Central memory CD4-positive, alpha-beta T cell (primary cell): Measurements from ENCODE around the gene AMPD2.
"Not testable (repeated sequence)": the region's sequence is repeated elsewhere in the genome, so short reads cannot be mapped to it uniquely, and the experiment has no call there.

Experiments used
- DNase-seq: peaks from one replicate; pipeline ENCODE4 v3.0.0; 2022

The AMPD2 gene

DNA sequence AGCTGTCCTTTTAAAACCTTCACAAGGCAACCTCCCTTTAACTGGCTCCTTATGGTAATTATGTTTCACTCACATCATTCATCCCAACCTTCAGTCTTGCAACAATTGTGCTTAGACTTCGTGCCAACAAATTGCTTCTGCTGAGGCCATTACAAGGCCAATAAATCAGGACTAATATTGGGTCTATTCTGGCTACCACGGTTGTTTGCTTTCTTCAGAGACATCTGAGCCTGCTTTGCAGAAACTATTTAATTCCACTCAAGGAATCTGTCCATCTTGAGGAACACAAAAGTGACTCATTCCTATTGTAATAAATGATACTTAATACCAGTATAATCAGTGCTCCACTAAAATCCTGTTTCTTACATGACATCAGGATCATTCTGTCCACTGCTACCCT lies 33.7 kb downstream of the AMPD2 start:
- DNase-seq = no peak

- DNase-seq = no peak
Observed at GRCh38 chr1:109654519-109654918, 34.9 kb downstream of the AMPD2 start.

DNA sequence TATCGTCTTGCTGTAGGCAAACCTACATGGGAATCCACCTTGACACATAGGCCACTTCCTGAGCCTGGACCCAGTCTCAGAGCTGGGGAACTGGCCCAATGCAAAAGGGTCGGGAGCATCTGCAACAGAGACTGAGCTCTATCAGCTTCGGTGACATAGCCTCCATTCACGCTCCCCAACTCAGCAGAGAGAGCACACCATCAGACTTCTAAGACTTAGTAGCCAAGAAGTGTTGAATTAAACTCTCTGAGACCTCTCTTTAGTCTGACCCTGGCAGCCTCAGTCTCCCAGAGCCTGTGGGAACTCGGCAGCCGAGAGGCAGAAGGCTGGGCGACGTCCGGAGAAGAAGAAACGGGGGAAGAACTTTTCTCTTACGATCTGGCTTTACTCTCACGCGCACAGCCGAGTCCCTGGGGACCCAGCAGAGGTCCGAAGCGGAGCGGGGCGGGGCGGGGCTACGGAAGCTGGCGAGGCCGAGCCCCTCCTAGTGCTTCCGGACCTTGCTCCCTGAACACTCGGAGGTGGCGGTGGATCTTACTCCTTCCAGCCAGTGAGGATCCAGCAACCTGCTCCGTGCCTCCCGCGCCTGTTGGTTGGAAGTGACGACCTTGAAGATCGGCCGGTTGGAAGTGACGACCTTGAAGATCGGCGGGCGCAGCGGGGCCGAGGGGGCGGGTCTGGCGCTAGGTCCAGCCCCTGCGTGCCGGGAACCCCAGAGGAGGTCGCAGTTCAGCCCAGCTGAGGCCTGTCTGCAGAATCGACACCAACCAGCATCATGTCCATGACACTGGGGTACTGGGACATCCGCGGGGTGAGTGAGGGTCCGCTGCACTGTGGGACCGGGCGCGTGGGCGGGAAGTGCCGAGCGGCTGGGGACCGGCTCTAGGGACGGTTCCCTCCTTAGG lies 36.2 kb downstream of the AMPD2 start, which contains the start of gene GSTM4:
Gene GSTM4 (plus strand): TSS at position 485 of the 905 bp plus-strand sequence. CDS start 291 bp downstream, at position 776.
- peak; percentile 32 for DNase-seq

GRCh38 chr1:109657395-109657794 lies 37.8 kb downstream of the AMPD2 start:
- no peak for DNase-seq

- no peak for DNase-seq
Observed at GRCh38 chr1:109657970-109658369, 38.3 kb downstream of the AMPD2 start.

GRCh38 chr1:109658533-109659042 lies 39.0 kb downstream of the AMPD2 start:
- no peak for DNase-seq

DNA sequence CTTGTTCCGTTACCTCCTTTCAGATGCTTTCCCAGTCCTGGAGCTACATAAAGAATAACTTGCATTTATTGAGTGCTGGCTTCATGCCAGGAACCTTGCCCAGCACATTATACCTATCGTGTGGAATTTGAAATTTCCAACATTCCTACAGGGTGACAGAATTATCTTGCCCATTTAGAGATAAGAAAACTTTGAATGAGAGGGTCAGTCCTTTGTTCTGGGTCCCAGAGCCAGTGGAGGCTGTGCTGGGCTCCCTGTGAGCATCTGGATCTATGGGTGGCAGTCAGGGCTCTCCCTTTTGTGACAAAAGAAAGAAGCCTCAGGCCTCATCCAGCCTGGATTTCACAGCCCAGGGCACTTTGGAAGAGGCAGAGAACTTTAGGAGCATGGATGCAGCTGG lies 39.5 kb downstream of the AMPD2 start:
- DNase-seq = no peak

DNA sequence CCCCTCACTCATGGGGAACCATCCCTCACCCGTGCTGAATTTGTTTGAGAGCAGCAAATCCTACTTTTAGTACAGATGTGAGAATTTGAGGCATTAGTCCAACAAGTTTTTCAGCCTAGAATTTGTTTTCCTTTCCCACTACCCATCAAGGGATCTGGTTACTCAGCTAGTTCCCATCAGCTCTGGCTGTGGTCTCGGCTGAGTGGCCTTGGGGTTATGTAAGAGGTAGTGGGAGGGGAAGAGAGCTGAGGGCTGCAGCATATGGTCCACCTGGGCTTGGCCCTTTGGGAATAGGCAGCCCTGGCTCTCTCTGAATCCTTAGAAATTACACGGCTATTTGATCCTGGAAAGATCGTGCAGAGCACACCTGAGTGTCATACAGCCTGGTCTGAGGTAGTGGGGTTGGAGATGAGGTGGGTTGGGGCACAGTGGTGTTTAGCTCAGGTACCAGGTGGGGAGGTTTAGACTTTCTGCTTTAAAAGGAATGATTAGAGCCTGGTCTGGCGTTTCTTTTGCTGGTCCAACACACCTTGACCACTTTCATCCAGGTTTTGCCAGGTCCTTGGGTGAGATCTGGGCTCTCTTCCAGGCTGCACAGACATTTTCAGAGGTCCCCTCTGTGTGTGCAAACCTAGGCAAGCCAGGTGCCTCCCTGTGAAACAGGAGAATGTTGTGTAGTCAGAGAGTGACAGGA lies 40.5 kb downstream of the AMPD2 start:
- no peak for DNase-seq

DNA sequence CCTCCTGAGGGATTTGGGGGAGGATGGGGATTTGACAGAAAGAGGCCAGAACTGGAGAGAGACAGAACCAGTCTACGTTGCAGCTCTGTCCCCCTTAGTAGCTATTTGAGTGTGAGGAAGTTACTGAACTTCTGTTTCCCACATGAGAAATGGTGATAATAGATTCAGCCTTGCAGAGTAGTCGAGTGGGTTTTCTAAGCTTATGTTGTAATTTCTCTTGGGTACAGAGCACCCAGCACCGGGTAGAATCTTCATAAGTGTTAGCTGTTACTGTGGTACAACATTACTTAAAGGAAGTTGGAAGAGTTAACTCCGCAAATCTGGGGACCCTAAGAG lies 41.0 kb downstream of the AMPD2 start:
- not testable (repeated sequence) for DNase-seq

DNA sequence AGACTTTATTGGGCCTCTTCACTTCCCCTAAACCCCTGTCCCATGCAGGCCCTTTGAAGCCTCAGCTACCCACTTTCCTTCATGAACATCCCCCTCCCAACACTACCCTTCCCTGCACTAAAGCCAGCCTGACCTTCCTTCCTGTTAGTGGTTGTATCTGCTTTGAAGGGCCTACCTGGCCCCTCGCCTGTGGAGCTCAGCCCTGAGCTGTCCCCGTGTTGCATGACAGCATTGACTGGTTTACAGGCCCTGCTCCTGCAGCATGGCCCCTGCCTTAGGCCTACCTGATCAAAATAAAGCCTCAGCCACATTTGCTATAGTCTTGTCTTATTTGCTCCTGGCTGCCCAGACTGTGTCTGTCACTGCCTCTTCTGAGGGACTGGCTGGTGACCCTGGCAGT lies 41.8 kb downstream of the AMPD2 start:
- no peak for DNase-seq

GRCh38 chr1:109664671-109665070 lies 45.0 kb downstream of the AMPD2 start:
- no peak for DNase-seq

GRCh38 chr1:109667452-109668122 lies 48.0 kb downstream of the AMPD2 start, which contains the start of gene GSTM2:
Gene GSTM2 (plus strand): TSS chr1:109668057. CDS start chr1:109668116, 59 bp downstream.
- peak; percentile 66 for DNase-seq

DNA sequence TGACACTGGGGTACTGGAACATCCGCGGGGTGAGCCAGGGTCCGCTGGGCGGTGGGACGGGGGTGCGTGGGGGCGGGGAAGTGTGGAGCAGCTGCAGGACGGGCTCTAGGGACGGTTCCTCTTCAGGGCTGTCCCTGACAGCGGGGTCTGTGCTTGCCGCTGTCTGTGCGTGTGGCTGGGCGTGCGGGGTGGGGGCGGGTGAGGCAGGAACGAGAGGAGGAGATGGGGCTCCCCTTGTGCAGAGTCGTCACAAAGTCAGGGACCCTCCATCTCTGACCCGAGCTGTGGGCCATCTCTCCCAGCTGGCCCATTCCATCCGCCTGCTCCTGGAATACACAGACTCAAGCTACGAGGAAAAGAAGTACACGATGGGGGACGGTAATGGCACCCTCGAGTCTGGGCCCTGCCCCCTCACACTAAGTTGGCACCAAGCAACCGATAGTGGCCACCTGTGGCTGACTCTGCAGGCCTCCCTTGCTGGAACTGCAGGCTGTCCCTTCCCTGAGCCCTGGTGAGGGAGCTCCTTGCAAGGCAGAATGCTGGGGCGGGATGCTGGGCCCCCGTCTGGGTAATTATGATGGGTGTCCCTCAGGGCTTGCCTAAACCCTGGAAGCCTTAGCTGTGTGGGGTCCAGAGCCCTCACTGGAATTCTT lies 48.6 kb downstream of the AMPD2 start:
- DNase-seq = no peak

DNA sequence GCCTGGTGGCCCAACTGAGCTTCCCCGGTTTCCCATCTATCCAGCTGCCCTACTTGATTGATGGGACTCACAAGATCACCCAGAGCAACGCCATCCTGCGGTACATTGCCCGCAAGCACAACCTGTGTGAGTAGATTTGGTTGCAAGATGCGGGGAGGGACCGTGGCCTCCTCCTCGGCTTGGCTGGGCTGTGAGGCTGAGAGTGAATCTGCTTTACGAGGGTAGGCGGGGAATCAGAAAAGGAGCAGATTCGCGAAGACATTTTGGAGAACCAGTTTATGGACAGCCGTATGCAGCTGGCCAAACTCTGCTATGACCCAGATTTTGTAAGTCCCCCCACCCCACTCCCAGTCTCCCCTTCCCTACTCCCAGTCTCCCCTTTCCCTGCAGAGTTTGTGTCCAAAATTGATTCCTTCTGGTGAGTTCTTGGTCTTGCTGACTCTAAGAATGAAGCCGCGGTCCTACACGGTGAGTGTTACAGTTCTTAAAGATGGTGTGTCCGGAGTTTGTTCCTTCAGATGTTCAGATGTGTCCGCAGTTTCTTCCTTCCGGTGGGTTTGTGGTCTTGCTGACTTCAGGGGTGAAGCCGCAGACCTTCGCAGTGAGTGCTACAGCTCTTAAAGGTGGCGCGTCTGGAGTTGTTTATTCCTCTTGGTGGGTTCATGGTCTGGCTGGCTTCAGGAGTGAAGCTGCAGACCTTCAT lies 49.8 kb downstream of the AMPD2 start:
- no peak for DNase-seq

DNA sequence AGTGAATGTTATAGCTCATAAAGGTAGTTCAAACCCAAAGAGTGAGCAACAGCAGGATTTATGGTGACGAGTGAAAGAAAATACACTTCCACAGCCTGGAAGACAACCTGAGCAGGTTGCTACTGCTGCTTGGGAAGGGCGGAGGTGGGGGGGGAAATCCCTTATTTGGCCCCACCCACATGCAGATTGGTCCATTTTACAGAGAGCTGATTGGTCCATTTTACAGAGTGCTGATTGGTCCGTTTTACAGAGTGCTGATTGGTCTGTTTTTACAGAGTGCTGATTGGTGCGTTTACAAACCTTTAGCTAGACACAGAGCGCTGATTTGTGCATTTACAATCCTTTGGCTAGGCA lies 50.3 kb downstream of the AMPD2 start:
- DNase-seq = not testable (repeated sequence)

DNA sequence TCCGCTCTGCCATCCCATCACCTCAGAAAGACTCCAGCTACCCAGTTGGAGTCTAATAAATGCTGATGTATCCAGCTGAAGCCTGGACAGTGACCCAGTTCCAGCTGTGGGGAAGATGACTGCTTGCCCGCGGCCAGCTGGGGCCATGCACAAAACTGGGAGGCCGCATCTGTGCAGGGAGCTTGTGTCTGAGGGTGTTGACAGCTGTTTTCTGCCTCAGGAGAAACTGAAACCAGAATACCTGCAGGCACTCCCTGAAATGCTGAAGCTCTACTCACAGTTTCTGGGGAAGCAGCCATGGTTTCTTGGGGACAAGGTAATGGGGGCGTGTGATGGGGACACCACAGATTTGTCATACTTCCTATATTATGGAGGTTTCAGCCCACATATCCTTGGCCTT lies 51.4 kb downstream of the AMPD2 start:
- no peak for DNase-seq

GRCh38 chr1:109673861-109674260 lies 54.2 kb downstream of the AMPD2 start:
- not testable (repeated sequence) for DNase-seq

DNA sequence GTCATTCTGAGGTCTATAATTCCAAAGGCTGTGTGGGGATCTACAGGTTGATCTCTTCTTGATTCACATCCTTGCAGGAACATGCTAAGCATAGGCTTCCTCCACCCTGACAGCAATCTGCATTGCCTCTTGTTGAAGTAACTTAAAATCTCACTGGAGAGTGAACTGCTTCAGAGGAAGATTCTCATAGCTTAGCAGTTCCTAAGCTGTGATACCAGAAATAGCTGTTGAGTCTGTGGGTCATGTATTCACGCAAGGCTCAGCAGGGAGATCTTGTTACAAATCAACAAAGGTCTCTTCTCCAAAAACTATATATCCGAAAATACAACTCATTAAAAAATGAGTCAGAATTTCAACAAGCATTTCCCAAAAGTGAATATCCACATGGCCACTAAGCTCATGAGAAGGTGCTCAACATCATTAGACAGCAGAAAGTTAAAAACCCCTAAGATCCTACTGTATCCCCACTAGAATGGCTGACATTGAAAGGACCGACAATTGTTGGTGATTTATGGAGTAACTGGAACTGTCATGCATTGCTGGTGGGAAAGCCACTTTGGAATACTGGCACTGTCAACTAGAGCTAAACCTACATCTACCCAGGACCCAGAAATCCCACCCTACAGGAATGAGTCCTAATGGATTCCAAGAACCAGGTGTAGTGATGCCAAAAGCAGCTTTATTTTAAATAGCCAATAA lies 57.2 kb downstream of the AMPD2 start:
- DNase-seq = not testable (repeated sequence)

GRCh38 chr1:109677459-109677858 lies 57.8 kb downstream of the AMPD2 start:
- DNase-seq = no peak

DNA sequence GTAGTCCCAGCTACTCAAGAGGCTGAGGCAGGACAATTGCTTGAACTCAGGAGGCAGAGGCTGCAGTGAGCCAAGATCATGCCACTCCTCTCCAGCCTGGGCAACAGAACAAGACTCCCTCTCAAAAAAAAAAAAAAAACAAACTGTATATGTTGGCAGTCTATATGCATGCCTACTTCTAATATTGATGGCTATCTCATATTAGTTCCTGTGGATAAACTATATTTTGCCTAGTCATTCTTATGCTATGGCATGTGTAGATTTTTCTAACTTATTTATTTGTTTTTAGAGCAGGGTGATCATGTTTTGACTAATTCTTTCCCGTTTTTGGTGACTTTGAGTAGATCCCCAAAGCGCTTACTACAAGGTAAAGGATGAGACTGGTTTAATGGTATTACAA lies 59.0 kb downstream of the AMPD2 start:
- not testable (repeated sequence) for DNase-seq
